Measurements from ENCODE around the gene TLE4.

DNA sequence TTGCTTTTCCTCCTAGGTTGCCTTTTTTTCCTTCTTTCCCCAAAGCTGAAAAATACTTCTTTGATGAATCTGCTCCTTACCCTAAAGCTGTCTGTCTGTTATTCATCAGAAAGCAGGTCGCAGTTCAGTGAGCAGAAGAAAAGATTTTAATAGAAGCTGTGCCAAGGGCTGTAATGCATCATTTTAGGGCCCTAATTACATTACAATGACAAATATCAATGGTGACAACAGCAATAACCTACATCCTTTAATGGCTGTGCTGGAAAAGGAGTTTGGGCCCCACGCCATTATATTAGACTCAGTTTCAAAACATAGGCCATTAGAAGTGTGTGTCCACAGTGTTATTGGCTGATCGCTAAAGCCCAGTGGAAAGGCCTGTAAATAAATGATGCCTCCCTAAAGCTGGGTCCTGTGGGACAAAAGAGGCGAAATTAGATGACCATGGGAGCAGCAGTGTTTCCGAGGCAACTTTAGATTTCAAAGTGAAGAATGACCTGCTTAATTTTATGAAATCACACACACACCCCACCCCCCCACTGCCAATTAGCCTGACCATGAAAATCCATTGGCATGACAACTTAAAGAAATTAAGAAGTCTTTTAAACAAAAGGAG, 38.4 kb downstream of the TLE4 start:
- TF ChIP-seq, protein P1, sequence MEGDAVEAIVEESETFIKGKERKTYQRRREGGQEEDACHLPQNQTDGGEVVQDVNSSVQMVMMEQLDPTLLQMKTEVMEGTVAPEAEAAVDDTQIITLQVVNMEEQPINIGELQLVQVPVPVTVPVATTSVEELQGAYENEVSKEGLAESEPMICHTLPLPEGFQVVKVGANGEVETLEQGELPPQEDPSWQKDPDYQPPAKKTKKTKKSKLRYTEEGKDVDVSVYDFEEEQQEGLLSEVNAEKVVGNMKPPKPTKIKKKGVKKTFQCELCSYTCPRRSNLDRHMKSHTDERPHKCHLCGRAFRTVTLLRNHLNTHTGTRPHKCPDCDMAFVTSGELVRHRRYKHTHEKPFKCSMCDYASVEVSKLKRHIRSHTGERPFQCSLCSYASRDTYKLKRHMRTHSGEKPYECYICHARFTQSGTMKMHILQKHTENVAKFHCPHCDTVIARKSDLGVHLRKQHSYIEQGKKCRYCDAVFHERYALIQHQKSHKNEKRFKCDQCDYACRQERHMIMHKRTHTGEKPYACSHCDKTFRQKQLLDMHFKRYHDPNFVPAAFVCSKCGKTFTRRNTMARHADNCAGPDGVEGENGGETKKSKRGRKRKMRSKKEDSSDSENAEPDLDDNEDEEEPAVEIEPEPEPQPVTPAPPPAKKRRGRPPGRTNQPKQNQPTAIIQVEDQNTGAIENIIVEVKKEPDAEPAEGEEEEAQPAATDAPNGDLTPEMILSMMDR (IDR thresholded peaks at IDR 0.05): no peak
- TF ChIP-seq POLR2A (IDR thresholded peaks at IDR 0.05): no peak

Data from Peyer's patch (tissue), 4 donors.